Panc1 (cell line): Measurements from ENCODE around the gene RRP1.

Experiments used
- CTCF ChIP-seq: fragments of 450-650 bp; IDR thresholded peaks from 2 replicates; pipeline ENCODE4 v1.5.1; 2017; ENCODE audit warnings: mild to moderate bottlenecking
- POLR2AphosphoS5 ChIP-seq: IDR thresholded peaks from 2 replicates; pipeline ENCODE4 v1.6.1; 2012; ENCODE audit warnings: mild to moderate bottlenecking, low read depth, low read length, moderate library complexity
- REST ChIP-seq, 2 experiments: IDR thresholded peaks; 2 replicates each; pipeline ENCODE4 v1.6.1; 2011 to 2012; ENCODE audit warnings: low read depth in 2 of 2, control low read depth in 1 of 2, low read length in 1 of 2, mild to moderate bottlenecking in 1 of 2, moderate library complexity in 1 of 2; ENCODE audit not compliant: insufficient read depth in 1 of 2
- SIN3A ChIP-seq: IDR thresholded peaks from 2 replicates; pipeline ENCODE4 v1.6.1; 2012; ENCODE audit warnings: low read depth, mild to moderate bottlenecking, low read length, moderate library complexity, borderline replicate concordance; ENCODE audit not compliant: insufficient read depth

GRCh38 chr21:43851593-43851992 lies 62.2 kb downstream of the RRP1 start:
- TF ChIP-seq CTCF (no peak), REST (IDR thresholded peaks at IDR 0.05; ENCODE audit: insufficient read depth in 1 of 2, low read depth in 2 of 2, low read length in 1 of 2) (no peak), POLR2AphosphoS5 (no peak), SIN3A (no peak)
